ENCODE measurements around the gene FGF1.

Gene FGF1

GRCh38 chr5:142685418-142686209 lies at the start of gene FGF1:
Gene FGF1, minus strand, starts transcription at chr5:142686090. Its CDS starts 71,963 bp downstream, at chr5:142614127.
- no peak within 1 kb of the TSS for H3K4me3 ChIP-seq (ENCODE audit: low read depth, low read length)

GRCh38 chr5:142727735-142728047 lies 41.8 kb upstream of the FGF1 start:
- no peak overlapping the region for H3K4me3 ChIP-seq (ENCODE audit: low read depth, low read length)

GRCh38 chr5:142726188-142726731 lies 40.4 kb upstream of the FGF1 start:
- no peak overlapping the region for H3K4me3 ChIP-seq (ENCODE audit: low read depth, low read length)

- no peak overlapping the region for H3K4me3 ChIP-seq (ENCODE audit: low read depth, low read length)
Observed at GRCh38 chr5:142725231-142726187, 39.6 kb upstream of the FGF1 start.

- no peak overlapping the region for H3K4me3 ChIP-seq (ENCODE audit: low read depth, low read length)
Observed at GRCh38 chr5:142724821-142725220, 38.9 kb upstream of the FGF1 start.

GRCh38 chr5:142722896-142723295 lies 37.0 kb upstream of the FGF1 start:
- no peak overlapping the region for H3K4me3 ChIP-seq (ENCODE audit: low read depth, low read length)

- no peak overlapping the region for H3K4me3 ChIP-seq (ENCODE audit: low read depth, low read length)
Observed at GRCh38 chr5:142722146-142722545, 36.3 kb upstream of the FGF1 start.

GRCh38 chr5:142720641-142721271 lies 34.9 kb upstream of the FGF1 start:
- no peak overlapping the region for H3K4me3 ChIP-seq (ENCODE audit: low read depth, low read length)

- no peak overlapping the region for H3K4me3 ChIP-seq (ENCODE audit: low read depth, low read length)
Observed at GRCh38 chr5:142719836-142720370, 34.0 kb upstream of the FGF1 start.

- H3K4me3 ChIP-seq (ENCODE audit: low read depth, low read length): no peak overlapping the region
Observed at GRCh38 chr5:142717582-142718215, 31.8 kb upstream of the FGF1 start.

GRCh38 chr5:142716963-142717362 lies 31.1 kb upstream of the FGF1 start:
- H3K4me3 ChIP-seq (ENCODE audit: low read depth, low read length): no peak overlapping the region

GRCh38 chr5:142715291-142715690 lies 29.4 kb upstream of the FGF1 start:
- H3K4me3 ChIP-seq (ENCODE audit: low read depth, low read length): no peak overlapping the region

GRCh38 chr5:142713121-142713706 lies 27.3 kb upstream of the FGF1 start:
- peak overlapping the region; percentile 52 for H3K4me3 ChIP-seq (ENCODE audit: low read depth, low read length)

- no peak overlapping the region for H3K4me3 ChIP-seq (ENCODE audit: low read depth, low read length)
Observed at GRCh38 chr5:142703153-142703552, 17.3 kb upstream of the FGF1 start.

- H3K4me3 ChIP-seq (ENCODE audit: low read depth, low read length): no peak overlapping the region
Observed at GRCh38 chr5:142701673-142702311, 15.9 kb upstream of the FGF1 start.

- H3K4me3 ChIP-seq (ENCODE audit: low read depth, low read length): no peak overlapping the region
Observed at GRCh38 chr5:142700566-142700965, 14.7 kb upstream of the FGF1 start.

GRCh38 chr5:142699184-142699720 lies 13.4 kb upstream of the FGF1 start:
- H3K4me3 ChIP-seq (ENCODE audit: low read depth, low read length): no peak overlapping the region

- no peak overlapping the region for H3K4me3 ChIP-seq (ENCODE audit: low read depth, low read length)
Observed at GRCh38 chr5:142698447-142699183, 12.7 kb upstream of the FGF1 start.

All from iPS-11a (cell line).